Activated T-helper 2 cell treated with anti-CD3 and anti-CD28 coated beads, Interferon-gamma antibody, Interleukin-2, Interleukin-4, amounts not matched to agents 10 μg/mL and 5 μg/mL and 100 μg/mL, durations not matched to agents 14 hours and 24 hours and 36 hours (primary cell): ENCODE measurements around the gene RAB2B. TPM values are rescaled to one million over a fixed set of nuclear protein-coding genes. Genes with fewer than 3 reads are reported as not detected.

Source experiments
- DNase-seq: peaks from one replicate; pipeline ENCODE4 v3.0.0; 2021; ENCODE audit warnings: low spot score
- H3K27ac Mint-ChIP-seq: one replicate; pipeline ENCODE4 v1.8.0; 2021; ENCODE audit warnings: mixed read lengths
- H3K27me3 Mint-ChIP-seq: one replicate; pipeline ENCODE4 v1.8.0; 2021; ENCODE audit warnings: low read depth, mixed read lengths
- H3K36me3 Mint-ChIP-seq: one replicate; pipeline ENCODE4 v1.8.0; 2021; ENCODE audit warnings: low read depth, mixed read lengths
- H3K4me1 Mint-ChIP-seq: one replicate; pipeline ENCODE4 v1.8.0; 2021; ENCODE audit warnings: low read depth, mixed read lengths
- H3K4me3 Mint-ChIP-seq: one replicate; pipeline ENCODE4 v1.8.0; 2021; ENCODE audit warnings: low read depth, mild to moderate bottlenecking, moderate library complexity, mixed read lengths
- H3K9me3 Mint-ChIP-seq: one replicate; pipeline ENCODE4 v1.8.0; 2021; ENCODE audit warnings: mixed read lengths
- intact Hi-C: fragments of 100-400 bp; cut with micrococcal nuclease; formaldehyde crosslinking; loops from one replicate; pipeline ENCODE4 v1.15.1; 2023
- total RNA-seq: library from RNA; stranded (reverse); gene quantifications from 2 replicates; pipeline ENCODE4 v1.2.3, GENCODE V29; 2022

RAB2B gene
- total RNA-seq, 1 donor from 2014 or later, result 30.5 TPM

DNA sequence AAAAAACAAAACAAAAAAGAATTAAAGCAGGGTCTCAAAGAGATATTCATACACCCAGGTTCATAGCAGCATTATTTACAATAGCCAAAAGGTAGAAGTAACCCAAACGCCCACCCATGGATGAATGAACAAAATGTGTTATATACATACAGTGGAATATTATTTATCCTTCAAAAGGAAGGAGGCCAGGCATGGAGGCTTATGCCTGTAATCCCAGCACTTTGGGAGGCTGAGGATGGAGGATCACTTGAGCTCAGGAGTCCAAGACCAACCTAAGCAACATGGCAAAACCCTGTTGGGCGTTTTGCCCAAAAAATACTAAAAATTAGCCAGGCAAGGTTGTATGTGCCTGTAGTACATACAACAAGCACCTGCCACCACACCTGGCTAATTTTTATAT, 29.8 kb upstream of the RAB2B start:
- Mint-ChIP-seq H3K36me3 (peaks cover 67% of the 10 kb centered on the region), H3K27me3 (no peaks in the 10 kb centered on the region), H3K4me3 (no peak overlapping the region), H3K9me3 (no peaks in the 10 kb centered on the region), H3K4me1 (peaks cover 38% of the 10 kb centered on the region), H3K27ac (no peak overlapping the region)
- intact Hi-C loops, result no loop called here
- DNase-seq, result no peak

- H3K27me3 Mint-ChIP-seq, result no peaks in the 10 kb centered on the region
- intact Hi-C loops, result loop anchor here (2.0 kb wide), 1 partner anchor 1056 kb away; no protein-coding TSS in a partner anchor
- no peaks in the 10 kb centered on the region for H3K9me3 Mint-ChIP-seq
- no peak for DNase-seq
- H3K36me3 Mint-ChIP-seq, result peaks cover 73% of the 10 kb centered on the region
- peak overlapping the region; percentile 77 for H3K27ac Mint-ChIP-seq
- H3K4me1 Mint-ChIP-seq, result peaks cover 37% of the 10 kb centered on the region
- peak overlapping the region; percentile 62 for H3K4me3 Mint-ChIP-seq
Observed at GRCh38 chr14:21505012-21505553, 28.3 kb upstream of the RAB2B start.

- no peak overlapping the region for H3K27ac Mint-ChIP-seq
- intact Hi-C loops, result no loop called here
- H3K9me3 Mint-ChIP-seq, result no peaks in the 10 kb centered on the region
- DNase-seq, result no peak
- no peak overlapping the region for H3K4me3 Mint-ChIP-seq
- H3K4me1 Mint-ChIP-seq, result peaks cover 40% of the 10 kb centered on the region
- peaks cover 77% of the 10 kb centered on the region for H3K36me3 Mint-ChIP-seq
- no peaks in the 10 kb centered on the region for H3K27me3 Mint-ChIP-seq
Observed at GRCh38 chr14:21503376-21503775, 26.6 kb upstream of the RAB2B start.

DNA sequence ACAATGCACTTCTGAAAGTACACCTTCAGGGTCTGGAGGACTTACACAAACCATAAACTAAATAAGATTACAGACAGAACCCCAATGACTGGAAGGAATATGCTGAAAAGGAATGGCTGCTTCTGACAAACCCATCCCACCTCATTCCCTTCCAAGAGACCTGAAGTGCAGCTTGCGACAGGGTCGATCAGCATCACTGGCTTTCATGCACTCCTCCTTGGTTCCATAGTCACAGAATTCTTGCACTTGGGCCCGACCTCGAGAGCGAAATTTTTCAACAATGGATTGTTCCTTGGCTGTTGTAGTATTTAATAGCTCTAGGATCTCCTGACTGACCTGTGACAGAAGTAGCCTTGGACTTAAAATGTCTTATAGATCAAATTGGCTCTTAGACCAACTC, 24.8 kb upstream of the RAB2B start:
- peaks cover 33% of the 10 kb centered on the region for H3K4me1 Mint-ChIP-seq
- H3K27ac Mint-ChIP-seq, result no peak overlapping the region
- no peak overlapping the region for H3K4me3 Mint-ChIP-seq
- no peaks in the 10 kb centered on the region for H3K27me3 Mint-ChIP-seq
- no peaks in the 10 kb centered on the region for H3K9me3 Mint-ChIP-seq
- H3K36me3 Mint-ChIP-seq, result peaks cover 80% of the 10 kb centered on the region
- no peak for DNase-seq
- intact Hi-C loops, result no loop called here

DNA sequence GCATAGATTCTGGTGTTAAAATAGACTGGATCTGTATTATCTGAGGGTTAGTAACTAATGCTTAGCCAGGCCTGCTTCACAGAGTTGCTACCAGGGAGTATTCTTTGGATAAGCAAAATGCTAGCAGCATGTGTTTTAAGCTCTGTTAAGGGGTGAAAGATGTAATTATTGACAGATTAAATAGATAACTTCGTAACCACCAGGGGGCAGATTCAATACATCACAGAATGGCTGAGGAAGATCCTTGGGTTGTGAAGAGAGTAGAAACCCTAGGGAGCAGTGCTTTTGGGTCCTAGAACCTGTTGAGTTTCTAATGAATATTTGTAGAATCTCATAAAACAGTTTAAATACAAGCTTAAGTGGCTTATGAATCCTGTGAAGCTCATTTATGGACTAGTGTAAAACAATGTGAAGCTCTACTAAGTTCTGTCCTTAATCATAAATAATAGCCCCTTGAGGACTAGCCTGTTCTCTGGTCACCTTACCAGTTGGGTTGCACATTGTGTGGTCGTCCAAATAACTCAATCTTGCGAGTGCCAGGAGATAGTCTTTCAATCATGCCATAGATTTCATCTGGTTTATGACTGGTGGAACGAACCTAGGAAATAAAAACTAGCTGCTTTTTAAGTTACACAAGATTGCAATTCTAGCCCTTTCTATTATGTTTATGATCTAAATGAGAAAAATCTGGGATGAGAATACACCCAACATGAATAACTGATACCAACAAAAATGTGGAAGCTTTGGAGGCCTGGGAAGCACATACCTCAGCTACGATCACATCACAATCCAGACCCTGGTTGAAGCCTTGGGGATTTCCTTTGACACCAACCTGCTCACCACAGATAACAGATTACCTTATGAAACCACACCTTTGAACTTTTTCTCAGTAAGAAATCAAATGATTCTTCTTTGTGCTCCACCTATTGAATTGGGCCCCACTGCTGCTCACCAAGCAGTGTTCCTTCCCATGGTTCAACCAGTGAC, 22.1 kb upstream of the RAB2B start:
- intact Hi-C loops, result loop anchor here (1.0 kb wide), 1 partner anchor 58 kb away; no protein-coding TSS in a partner anchor
- Mint-ChIP-seq H3K4me1 (peaks cover 21% of the 10 kb centered on the region), H3K27me3 (no peaks in the 10 kb centered on the region), H3K9me3 (no peaks in the 10 kb centered on the region), H3K36me3 (peaks cover 83% of the 10 kb centered on the region), H3K27ac (peak overlapping the region; percentile 2), H3K4me3 (no peak overlapping the region)
- DNase-seq, result no peak

GRCh38 chr14:21496453-21496852, 19.7 kb upstream of the RAB2B start:
- H3K27ac Mint-ChIP-seq, result no peak overlapping the region
- no peak overlapping the region for H3K4me3 Mint-ChIP-seq
- peaks cover 17% of the 10 kb centered on the region for H3K4me1 Mint-ChIP-seq
- H3K27me3 Mint-ChIP-seq, result no peaks in the 10 kb centered on the region
- peaks cover 78% of the 10 kb centered on the region for H3K36me3 Mint-ChIP-seq
- no peaks in the 10 kb centered on the region for H3K9me3 Mint-ChIP-seq
- no peak for DNase-seq
- intact Hi-C loops, result no loop called here

DNA sequence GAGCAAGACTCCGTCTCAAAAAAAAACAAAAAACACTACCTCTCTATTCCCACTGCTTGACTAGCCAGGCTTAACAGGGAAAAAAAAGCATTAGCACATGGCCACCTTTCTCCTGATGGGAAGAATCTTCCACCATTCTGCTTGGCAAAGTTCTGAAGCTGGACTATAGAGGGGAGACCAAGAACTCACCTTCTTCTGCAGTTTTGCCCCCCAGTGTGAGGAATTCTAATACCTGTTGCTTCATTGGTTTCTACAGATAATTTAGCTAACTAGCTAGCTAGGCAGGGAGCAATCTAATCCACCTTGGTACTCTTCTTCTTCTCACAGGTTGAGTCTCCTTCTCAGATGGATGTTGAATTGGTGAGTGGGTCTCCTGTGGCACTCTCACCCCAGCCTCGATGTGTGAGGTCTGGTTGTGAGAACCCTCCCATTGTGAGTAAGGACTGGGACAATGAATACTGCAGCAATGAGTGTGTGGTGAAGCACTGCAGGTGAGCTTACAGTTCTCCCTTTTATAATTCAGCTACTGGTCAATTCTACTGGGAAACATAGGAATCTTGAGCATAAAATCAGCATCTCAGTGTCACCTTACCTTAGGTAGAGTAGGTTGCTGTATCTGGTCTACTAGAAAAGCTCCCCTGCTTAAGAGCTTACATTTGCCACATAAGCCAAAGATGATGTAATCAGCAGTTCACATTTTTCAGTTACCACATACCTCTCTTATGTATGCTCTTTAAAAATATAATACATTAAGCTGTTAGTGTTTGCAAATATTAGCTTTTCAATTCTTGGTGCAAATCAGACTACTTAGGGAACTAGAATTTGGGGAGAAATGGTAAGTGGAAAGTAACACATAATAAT, 18.4 kb upstream of the RAB2B start:
- Mint-ChIP-seq H3K9me3 (no peaks in the 10 kb centered on the region), H3K4me3 (no peak overlapping the region), H3K27ac (no peak overlapping the region), H3K36me3 (peaks cover 75% of the 10 kb centered on the region), H3K4me1 (peaks cover 14% of the 10 kb centered on the region), H3K27me3 (no peaks in the 10 kb centered on the region)
- no peak for DNase-seq
- intact Hi-C loops, result no loop called here

DNA sequence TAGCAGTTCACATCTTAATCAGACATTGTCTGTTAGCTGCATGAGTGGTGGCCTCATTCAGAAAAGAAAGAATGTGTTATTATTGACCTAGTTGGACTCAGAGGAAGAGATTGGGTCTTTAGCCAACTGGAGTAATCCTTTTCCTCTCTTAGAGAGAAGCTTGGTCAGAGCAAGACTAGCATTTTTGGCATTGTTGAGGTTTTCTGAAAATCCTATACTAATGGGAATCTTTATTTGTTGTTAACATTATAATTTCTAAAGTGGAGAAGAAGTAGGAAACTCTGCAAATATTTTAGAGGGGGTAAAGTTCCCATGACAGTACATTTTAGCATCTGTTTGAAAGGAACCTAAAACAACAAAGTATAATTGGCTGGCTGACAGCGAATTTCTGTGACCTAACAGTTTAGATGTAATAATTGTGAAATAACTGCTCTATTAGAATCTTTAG, 9.9 kb upstream of the RAB2B start:
- Mint-ChIP-seq H3K4me1 (no peaks in the 10 kb centered on the region), H3K4me3 (no peak overlapping the region), H3K27me3 (no peaks in the 10 kb centered on the region), H3K36me3 (peaks cover 35% of the 10 kb centered on the region), H3K9me3 (no peaks in the 10 kb centered on the region), H3K27ac (no peak overlapping the region)
- no peak for DNase-seq
- intact Hi-C loops, result no loop called here

- peak overlapping the region; percentile 99 for H3K4me3 Mint-ChIP-seq
- H3K9me3 Mint-ChIP-seq, result no peaks in the 10 kb centered on the region
- no peak for DNase-seq
- H3K36me3 Mint-ChIP-seq, result peaks cover 35% of the 10 kb centered on the region
- intact Hi-C loops, result no loop called here
- H3K27ac Mint-ChIP-seq, result peak overlapping the region; percentile 99
- H3K4me1 Mint-ChIP-seq, result peaks cover 18% of the 10 kb centered on the region
- H3K27me3 Mint-ChIP-seq, result no peaks in the 10 kb centered on the region
Observed at GRCh38 chr14:21476523-21476924, 235 bp downstream of the RAB2B start.

- Mint-ChIP-seq H3K4me1 (peaks cover 18% of the 10 kb centered on the region), H3K9me3 (no peaks in the 10 kb centered on the region), H3K4me3 (peak overlapping the region; percentile 99), H3K27me3 (no peaks in the 10 kb centered on the region), H3K27ac (peak overlapping the region; percentile 99), H3K36me3 (peaks cover 32% of the 10 kb centered on the region)
- intact Hi-C loops, result no loop called here
- no peak for DNase-seq
Observed at GRCh38 chr14:21475767-21476522, 814 bp downstream of the RAB2B start.

DNA sequence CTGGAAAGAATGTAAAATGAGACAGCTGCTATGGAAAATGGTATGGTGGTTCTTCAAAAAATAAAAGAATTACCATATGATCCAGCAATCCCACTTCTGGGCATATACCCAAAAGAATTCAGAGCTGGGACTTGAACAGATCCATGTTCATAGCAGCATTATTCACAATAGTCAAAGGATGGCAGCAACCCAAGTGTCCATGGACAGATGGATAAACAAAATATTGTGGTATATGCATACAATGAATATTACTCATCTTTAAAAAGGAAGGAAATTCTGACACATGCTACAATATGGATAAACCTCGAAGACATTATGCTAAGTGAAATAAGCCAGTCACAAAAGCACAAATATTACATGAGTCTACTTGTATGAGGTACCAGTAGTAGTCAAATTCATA, 9.1 kb downstream of the RAB2B start:
- no peaks in the 10 kb centered on the region for H3K27me3 Mint-ChIP-seq
- peaks cover 35% of the 10 kb centered on the region for H3K36me3 Mint-ChIP-seq
- no peak overlapping the region for H3K27ac Mint-ChIP-seq

More for the DNA sequence above, 9.1 kb downstream of the RAB2B start:
- intact Hi-C loops, result no loop called here
- Mint-ChIP-seq H3K9me3 (no peaks in the 10 kb centered on the region), H3K4me3 (no peak overlapping the region), H3K4me1 (peaks cover 2% of the 10 kb centered on the region)
- DNase-seq, result no peak
